Stimulated activated naive CD8-positive, alpha-beta T cell treated with anti-CD3 and anti-CD28 coated beads, Interleukin-15, Interleukin-2, amounts not matched to agents 100 ng/mL and 50 ng/mL, for 24 hours (primary cell): Measurements from ENCODE around the gene GBP2.

Source experiments
- H3K27ac Mint-ChIP-seq: one replicate; pipeline ENCODE4 v1.8.0; 2021; ENCODE audit warnings: mild to moderate bottlenecking, mixed read lengths
- H3K27me3 Mint-ChIP-seq: one replicate; pipeline ENCODE4 v1.8.0; 2021; ENCODE audit warnings: mixed read lengths
- H3K36me3 Mint-ChIP-seq: one replicate; pipeline ENCODE4 v1.8.0; 2021; ENCODE audit warnings: low read depth, mixed read lengths
- H3K4me1 Mint-ChIP-seq: one replicate; pipeline ENCODE4 v1.8.0; 2021; ENCODE audit warnings: low read depth, mixed read lengths
- H3K4me3 Mint-ChIP-seq: one replicate; pipeline ENCODE4 v1.8.0; 2021; ENCODE audit warnings: mild to moderate bottlenecking, mixed read lengths
- H3K9me3 Mint-ChIP-seq: one replicate; pipeline ENCODE4 v1.8.0; 2021; ENCODE audit warnings: mixed read lengths

Gene GBP2

GRCh38 chr1:89063094-89063493, 62.8 kb downstream of the GBP2 start:
- H3K4me3 Mint-ChIP-seq = peak overlapping the region; percentile 93
- H3K4me1 Mint-ChIP-seq = peaks cover 54% of the 10 kb centered on the region
- H3K27ac Mint-ChIP-seq = peak overlapping the region; percentile 56
- H3K36me3 Mint-ChIP-seq = peaks cover 49% of the 10 kb centered on the region
- no peaks in the 10 kb centered on the region for H3K27me3 Mint-ChIP-seq
- no peaks in the 10 kb centered on the region for H3K9me3 Mint-ChIP-seq

GRCh38 chr1:89060091-89060490, 65.8 kb downstream of the GBP2 start:
- peak overlapping the region; percentile 35 for H3K4me3 Mint-ChIP-seq

More at GRCh38 chr1:89060091-89060490, 65.8 kb downstream of the GBP2 start:
- Mint-ChIP-seq H3K27me3 (no peaks in the 10 kb centered on the region), H3K9me3 (no peaks in the 10 kb centered on the region), H3K4me1 (peaks cover 40% of the 10 kb centered on the region), H3K36me3 (peaks cover 77% of the 10 kb centered on the region), H3K27ac (no peak overlapping the region)
